ENCODE results near the gene SPTLC2.

SPTLC2 gene

DNA sequence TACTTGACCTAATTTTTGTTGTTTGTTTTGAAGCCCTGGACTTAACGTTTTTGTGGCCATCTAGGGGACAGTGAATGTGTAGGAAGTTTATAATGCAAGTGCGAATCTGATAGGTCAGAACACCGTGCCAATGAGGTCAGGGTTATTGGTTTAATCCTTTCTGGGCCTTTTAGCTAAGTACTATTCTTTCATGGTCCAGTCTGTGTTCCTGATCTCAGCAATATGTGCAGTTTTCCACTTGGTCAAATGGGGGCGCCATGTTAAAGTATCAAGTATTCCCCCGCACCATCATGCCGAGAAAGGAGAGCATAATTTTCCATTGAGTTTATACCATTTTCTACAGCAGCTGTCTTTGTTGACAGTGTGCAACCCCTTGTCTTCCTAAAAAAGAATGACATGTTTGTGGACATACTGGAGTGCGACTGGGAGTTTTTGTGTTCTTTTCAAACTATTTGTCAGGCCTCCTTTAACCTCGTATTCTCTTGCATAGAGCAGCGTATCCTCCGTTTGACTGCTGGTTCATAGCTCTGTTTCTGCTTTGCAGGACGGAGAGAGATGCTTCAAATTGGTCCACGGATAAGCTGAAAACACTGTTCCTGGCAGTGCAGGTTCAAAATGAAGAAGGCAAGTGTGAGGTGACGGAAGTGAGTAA is 157.2 kb downstream of the SPTLC2 start:
- peak; percentile 50 to 69 for DNase-seq

DNA sequence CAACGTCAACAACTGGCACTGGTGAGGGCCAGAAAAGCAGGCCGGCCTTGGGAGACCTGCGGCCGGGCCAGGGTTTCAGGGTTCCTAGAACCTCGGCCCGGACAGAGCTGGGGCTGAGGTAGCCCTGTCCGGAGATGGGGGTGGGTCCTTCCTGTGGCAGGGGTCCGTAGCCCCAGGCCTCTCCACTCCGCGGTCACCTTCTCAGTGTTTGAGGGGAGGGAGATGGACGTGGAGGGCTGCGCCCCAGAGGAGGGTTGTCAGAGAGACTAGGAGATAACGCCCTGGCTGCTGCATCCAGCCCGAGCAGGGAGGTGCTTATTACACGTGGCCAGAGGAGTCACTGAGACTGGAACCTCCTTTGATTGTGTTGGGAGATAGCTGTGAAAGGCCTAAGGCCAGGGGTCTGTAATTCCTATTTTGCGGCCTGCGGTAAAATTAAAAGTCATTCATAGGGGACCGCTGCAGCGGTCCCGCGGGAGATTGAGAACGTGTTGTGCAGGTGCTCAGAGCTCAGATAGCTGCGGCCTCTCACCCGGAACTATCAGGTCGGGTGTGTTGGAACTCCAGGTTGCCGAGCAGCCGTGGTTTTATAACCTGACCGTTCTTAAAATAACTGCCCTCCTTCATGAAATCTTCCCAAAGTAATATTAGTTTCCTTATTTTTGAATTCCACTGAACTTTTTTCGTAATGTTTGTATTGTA is 158.0 kb downstream of the SPTLC2 start:
- DNase-seq, result peak; percentile 19 to 31

DNA sequence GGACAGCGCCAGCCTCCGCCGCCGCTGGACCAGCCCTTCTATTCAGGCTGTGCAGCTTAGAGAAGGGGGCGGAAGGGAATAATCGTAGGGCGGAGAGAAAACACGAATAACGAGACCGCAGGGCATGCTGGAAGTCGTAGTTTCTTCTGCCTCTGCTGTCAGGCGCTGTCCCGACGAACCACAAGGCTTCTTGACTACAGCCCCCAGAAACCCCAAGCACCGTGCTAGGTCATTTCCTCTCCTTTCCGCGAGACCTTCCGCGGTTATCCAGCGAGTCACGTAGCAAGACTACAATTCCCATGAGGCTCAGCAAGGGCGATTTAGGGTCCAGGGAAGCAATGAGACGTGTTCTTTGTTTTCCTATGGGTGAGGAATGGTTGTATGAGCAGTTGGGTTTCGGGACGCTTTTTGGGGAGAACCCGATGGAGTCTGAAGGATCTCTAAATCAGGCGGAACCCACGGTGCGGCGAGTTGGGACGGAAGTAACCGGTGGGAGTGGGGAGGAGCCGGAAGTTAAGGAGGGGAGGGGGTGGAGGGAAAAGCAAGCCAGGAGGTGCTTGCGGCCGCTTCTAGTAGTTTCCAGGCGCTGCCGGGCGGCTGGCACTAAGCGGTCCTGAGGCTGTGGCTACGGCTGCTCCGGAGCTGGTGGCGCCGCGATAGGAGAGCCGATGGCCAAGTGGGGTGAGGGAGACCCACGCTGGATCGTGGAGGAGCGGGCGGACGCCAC is 158.8 kb downstream of the SPTLC2 start, which contains the start of the genes AHSA1 and VIPAS39:
Gene AHSA1, plus strand, starts transcription at position 572 of the 727 bp plus-strand sequence. Its CDS starts 97 bp downstream, at position 669.
Gene VIPAS39, minus strand, starts transcription at position 80 of the 727 bp plus-strand sequence. CDS start 3,499 bp downstream, outside the sequence.
- DNase-seq, result peak; percentile 97

DNA sequence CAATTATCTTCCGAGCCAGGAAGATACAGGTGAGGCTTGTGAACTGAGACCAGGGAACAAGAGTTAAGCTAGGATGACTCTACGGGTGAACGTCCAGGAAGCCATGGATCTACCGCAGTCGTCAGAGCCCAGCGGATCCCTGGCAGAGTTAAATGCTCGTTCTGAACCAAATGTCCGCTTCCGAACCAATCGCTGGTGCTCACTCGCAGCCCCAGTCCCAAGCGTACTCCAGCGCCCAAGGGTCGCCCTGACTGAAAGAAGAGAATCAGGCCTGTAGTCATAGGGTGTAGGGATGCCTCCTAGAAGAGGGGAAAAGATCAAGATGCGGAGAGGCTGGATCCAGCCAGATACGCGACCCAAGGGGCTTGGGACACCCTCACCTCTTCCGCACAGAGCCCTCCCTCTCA is 159.3 kb downstream of the SPTLC2 start:
- no peak for DNase-seq

All from CD4-positive, alpha-beta T cell treated with Interleukin-4 for 1 hour (primary cell).